CD8-positive, alpha-beta memory T cell (primary cell): ENCODE data around the gene CORO2B. TPM values are rescaled to one million over a fixed set of nuclear protein-coding genes. Genes with fewer than 3 reads are reported as not detected.

ENCODE experiments used
- CTCF ChIA-PET: fragments of 350-600 bp; sonication (Branson Sonifier 250); formaldehyde crosslinking; loops from one replicate; lab custom pipeline; 2021; ENCODE audit warnings: antibody characterized with exemption; lab: Charles Lee
- POLR2A ChIA-PET: fragments of 350-600 bp; sonication (Branson Sonifier 250); formaldehyde crosslinking; loops from one replicate; lab custom pipeline; 2021; ENCODE audit warnings: antibody characterized with exemption; lab: Charles Lee
- DNase-seq, 5 donors: peaks; one replicate each; pipeline versions ENCODE4 v3.0.0 to v3.0.0-alpha.2; 2020 to 2022; ENCODE audit warnings: mixed read lengths in 1 of 5
- H3K27ac ChIP-seq: one replicate; pipeline ENCODE4 v1.7.0; 2013; ENCODE audit warnings: low read depth, mild to moderate bottlenecking, low read length, moderate library complexity
- H3K27me3 ChIP-seq: 2 replicates; pipeline ENCODE4 v1.7.0; 2013; ENCODE audit warnings: low read length, mild to moderate bottlenecking; ENCODE audit not compliant: insufficient read depth, poor library complexity, severe bottlenecking
- H3K36me3 ChIP-seq: 2 replicates; pipeline ENCODE4 v1.7.0; 2013; ENCODE audit warnings: mild to moderate bottlenecking, low read length, moderate library complexity; ENCODE audit not compliant: insufficient read depth
- H3K4me1 ChIP-seq: 2 replicates; pipeline ENCODE4 v1.7.0; 2013; ENCODE audit warnings: mild to moderate bottlenecking, low read length, moderate library complexity; ENCODE audit not compliant: insufficient read depth
- H3K4me3 ChIP-seq: 2 replicates; pipeline ENCODE4 v1.7.0; 2013; ENCODE audit warnings: mild to moderate bottlenecking, low read length
- H3K9me3 ChIP-seq: 2 replicates; pipeline ENCODE4 v1.7.0; 2013; ENCODE audit warnings: mild to moderate bottlenecking, low read length
- H3K27ac Mint-ChIP-seq, 8 donors: one replicate each; pipeline ENCODE4 v1.8.0; 2020 to 2021; ENCODE audit warnings: mixed read lengths in 8 of 8, mild to moderate bottlenecking in 6 of 8, inconsistent platforms in 3 of 8, moderate library complexity in 3 of 8
- H3K27me3 Mint-ChIP-seq, 2 donors: one replicate each; pipeline ENCODE4 v1.8.0; 2020 to 2021; ENCODE audit warnings: mixed read lengths in 2 of 2, mild to moderate bottlenecking in 1 of 2, moderate library complexity in 1 of 2
- H3K36me3 Mint-ChIP-seq, 3 donors: one replicate each; pipeline ENCODE4 v1.8.0; 2020 to 2021; ENCODE audit warnings: mixed read lengths in 3 of 3, inconsistent platforms in 1 of 3, mild to moderate bottlenecking in 1 of 3
- H3K4me1 Mint-ChIP-seq, 3 donors: one replicate each; pipeline ENCODE4 v1.8.0; 2020 to 2021; ENCODE audit warnings: mixed read lengths in 3 of 3, inconsistent platforms in 1 of 3, mild to moderate bottlenecking in 1 of 3
- H3K4me3 Mint-ChIP-seq, 7 donors: one replicate each; pipeline ENCODE4 v1.8.0; 2020 to 2021; ENCODE audit warnings: mixed read lengths in 7 of 7, mild to moderate bottlenecking in 6 of 7, moderate library complexity in 4 of 7, inconsistent platforms in 2 of 7
- H3K9me3 Mint-ChIP-seq, 5 donors: one replicate each; pipeline ENCODE4 v1.8.0; 2020 to 2022; ENCODE audit warnings: mixed read lengths in 5 of 5, mild to moderate bottlenecking in 3 of 5, moderate library complexity in 2 of 5, inconsistent platforms in 1 of 5
- polyA plus RNA-seq: library from polyadenylated mRNA; unstranded; fragments of 300-500 nt; fragmentation: Illumina TruSeq; gene quantifications from one replicate; pipeline ENCODE4 v1.2.3, GENCODE V29; 2021
- total RNA-seq, 2 experiments: library from RNA; stranded (reverse); gene quantifications; one replicate each; pipeline ENCODE4 v1.2.3, GENCODE V29; 2021

CORO2B gene
- total and polyA plus RNA-seq, 3 experiments from 2014 or later = not detected

DNA sequence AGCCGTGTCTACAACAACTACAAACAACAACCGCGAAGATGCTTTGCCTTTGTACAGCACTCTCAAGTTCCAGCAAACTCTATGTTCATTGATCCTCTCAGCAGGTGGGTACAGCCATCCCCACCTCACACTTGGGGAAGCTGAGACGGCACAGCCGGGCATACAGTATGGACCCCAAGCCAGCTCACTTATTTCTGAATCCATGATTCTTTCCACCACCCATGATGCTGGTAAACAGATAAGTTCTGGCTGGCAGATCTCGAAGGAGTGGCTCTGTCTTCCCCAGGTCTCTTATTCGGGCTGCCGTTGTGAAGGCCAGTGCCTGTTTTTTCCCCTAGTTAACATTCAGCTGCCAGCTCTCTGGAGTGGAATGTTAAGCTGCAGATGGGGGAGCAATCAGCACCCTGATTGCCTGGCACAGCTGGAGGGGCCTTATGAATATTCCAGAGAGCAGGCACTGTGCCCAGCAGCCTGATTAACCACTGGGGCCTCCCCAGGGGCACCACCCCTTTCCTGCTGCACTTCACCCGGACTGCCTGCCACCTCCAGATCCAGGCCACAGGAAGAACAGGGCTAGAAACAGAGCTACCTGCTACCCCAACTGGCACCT is 73.2 kb downstream of the CORO2B start:
- DNase-seq = no peak
- Mint-ChIP-seq H3K9me3 (no peaks in the 10 kb centered on the region), H3K27ac (no peak overlapping the region), H3K4me1 (no peaks in the 10 kb centered on the region), H3K27me3 (peaks cover 0 to 4% of the 10 kb centered on the region in 2 donors), H3K4me3 (no peak overlapping the region), H3K36me3 (no peaks in the 10 kb centered on the region)
- Histone ChIP-seq H3K36me3 (no peaks in the 10 kb centered on the region), H3K4me3 (no peak overlapping the region), H3K27me3 (no peaks in the 10 kb centered on the region), H3K9me3 (no peaks in the 10 kb centered on the region), H3K4me1 (no peaks in the 10 kb centered on the region), H3K27ac (no peak overlapping the region)
- ChIA-PET CTCF (interaction anchor here (0.7 to 1.3 kb wide), 4 partner anchors 22 to 351 kb away, joined by 3 read pairs; no protein-coding TSS in a partner anchor), POLR2A (no interaction called here)

DNA sequence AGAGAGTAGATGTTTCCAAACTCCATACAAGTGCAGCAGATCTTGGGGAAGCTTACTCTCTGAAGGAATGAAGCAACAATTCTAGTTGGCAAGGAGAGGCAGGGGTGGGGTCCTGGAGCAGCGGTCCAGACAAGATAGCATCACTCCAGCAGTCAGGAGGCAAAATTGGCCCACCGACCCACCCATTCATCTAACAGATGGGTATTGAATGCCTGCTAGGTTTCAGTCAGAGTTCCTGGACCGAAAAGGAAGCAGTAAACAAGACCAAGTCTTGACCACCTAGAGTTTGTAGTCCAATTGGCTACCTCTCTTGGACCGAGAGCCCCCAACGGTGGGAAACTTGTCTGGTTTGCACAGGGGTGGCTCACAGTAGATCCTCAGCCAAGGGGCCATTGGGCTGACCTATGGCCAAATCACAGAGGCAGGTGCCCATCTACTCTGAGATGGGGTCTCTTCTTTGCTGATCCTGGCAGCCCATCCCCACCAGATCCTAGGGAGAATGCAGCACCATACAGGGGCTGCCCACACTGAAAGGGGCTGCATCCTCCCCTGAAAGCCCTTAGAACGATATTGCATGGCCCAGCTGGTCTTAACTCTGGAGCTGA is 74.3 kb downstream of the CORO2B start:
- Histone ChIP-seq H3K27ac (no peak overlapping the region), H3K4me1 (no peaks in the 10 kb centered on the region), H3K9me3 (no peaks in the 10 kb centered on the region), H3K36me3 (no peaks in the 10 kb centered on the region), H3K27me3 (no peaks in the 10 kb centered on the region), H3K4me3 (no peak overlapping the region)
- ChIA-PET CTCF (interaction anchor here (1.1 kb wide), 1 partner anchor 21 kb away, joined by 3 read pairs; no protein-coding TSS in a partner anchor), POLR2A (no interaction called here)
- no peaks in the 10 kb centered on the region for H3K4me1 Mint-ChIP-seq
- no peak for DNase-seq
- no peaks in the 10 kb centered on the region for H3K9me3 Mint-ChIP-seq
- H3K4me3 Mint-ChIP-seq = no peak overlapping the region
- H3K36me3 Mint-ChIP-seq = no peaks in the 10 kb centered on the region
- peaks cover 0 to 4% of the 10 kb centered on the region in 2 donors for H3K27me3 Mint-ChIP-seq
- no peak overlapping the region for H3K27ac Mint-ChIP-seq

DNA sequence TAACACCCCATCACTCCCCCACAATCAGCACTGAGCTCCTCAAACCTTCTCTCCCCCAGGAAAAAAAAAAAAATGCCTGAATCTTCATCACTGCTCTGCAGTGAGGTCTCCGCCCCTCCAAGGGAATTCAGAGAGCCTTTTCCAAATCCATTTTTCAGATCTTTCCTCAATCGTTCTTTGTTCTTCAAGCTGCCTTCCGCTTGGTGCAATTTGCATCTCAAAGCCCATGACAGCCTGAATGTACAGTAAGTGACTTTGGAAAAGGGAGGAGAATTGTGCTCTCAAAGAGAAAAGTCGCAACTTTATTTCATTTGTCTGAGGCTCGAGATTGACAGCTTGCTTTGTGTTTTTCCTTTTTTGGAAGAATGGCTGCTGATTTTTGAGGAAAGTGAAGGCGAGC is 75.0 kb downstream of the CORO2B start:
- H3K27ac ChIP-seq = no peak overlapping the region
- Mint-ChIP-seq H3K4me1 (no peaks in the 10 kb centered on the region), H3K27me3 (peaks cover 0 to 6% of the 10 kb centered on the region in 2 donors), H3K9me3 (no peaks in the 10 kb centered on the region), H3K36me3 (no peaks in the 10 kb centered on the region), H3K27ac (no peak overlapping the region), H3K4me3 (no peak overlapping the region)
- H3K27me3 ChIP-seq = no peaks in the 10 kb centered on the region
- DNase-seq = no peak
- H3K4me1 ChIP-seq = no peaks in the 10 kb centered on the region
- CTCF ChIA-PET = no interaction called here
- H3K36me3 ChIP-seq = no peaks in the 10 kb centered on the region
- POLR2A ChIA-PET = no interaction called here
- no peaks in the 10 kb centered on the region for H3K9me3 ChIP-seq
- no peak overlapping the region for H3K4me3 ChIP-seq

DNA sequence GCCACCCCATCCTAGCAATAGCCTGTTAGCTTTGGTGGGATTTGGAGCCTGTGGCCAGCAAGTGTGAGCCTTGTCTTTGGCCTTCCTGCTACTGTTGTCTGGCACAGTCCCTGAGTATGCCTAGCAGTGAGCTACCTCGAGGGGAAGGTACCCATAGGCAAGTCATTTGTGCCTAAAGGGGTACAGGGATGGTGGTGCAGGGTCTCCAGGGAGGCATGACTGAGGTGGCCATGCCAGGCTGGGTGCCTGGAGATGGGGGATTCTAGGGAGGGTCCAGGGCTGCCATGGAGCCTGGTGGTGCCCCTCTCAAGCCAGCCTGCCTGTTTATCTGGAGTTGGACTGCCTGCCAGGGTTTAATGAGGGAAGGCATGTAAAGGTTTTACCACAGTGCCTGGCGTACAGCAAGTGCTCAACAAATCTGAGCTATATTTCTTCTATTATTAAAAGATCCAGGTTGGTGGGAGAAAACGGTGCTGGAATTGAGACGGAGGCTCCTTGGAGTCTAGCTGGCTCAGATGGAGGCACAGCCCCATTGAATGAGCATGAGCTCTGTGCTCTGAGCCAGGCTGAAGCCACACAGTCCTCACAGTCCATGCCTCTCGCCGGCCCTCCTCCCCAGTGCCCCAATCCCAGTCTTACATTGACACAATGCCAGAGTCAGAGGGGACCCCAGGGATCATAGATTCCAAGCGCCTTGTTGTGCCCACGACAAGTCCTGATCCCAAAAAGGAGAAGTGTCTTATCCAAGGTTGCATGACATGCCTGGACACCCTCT is 76.2 kb downstream of the CORO2B start:
- POLR2A ChIA-PET = no interaction called here
- no peak overlapping the region for H3K27ac Mint-ChIP-seq
- no peak overlapping the region for H3K4me3 Mint-ChIP-seq
- peaks cover 0 to 6% of the 10 kb centered on the region in 2 donors for H3K27me3 Mint-ChIP-seq
- Histone ChIP-seq H3K4me1 (no peaks in the 10 kb centered on the region), H3K27ac (no peak overlapping the region), H3K4me3 (no peak overlapping the region), H3K27me3 (no peaks in the 10 kb centered on the region), H3K9me3 (no peaks in the 10 kb centered on the region), H3K36me3 (no peaks in the 10 kb centered on the region)
- no peaks in the 10 kb centered on the region for H3K36me3 Mint-ChIP-seq
- H3K4me1 Mint-ChIP-seq = no peaks in the 10 kb centered on the region
- no peaks in the 10 kb centered on the region for H3K9me3 Mint-ChIP-seq
- CTCF ChIA-PET = no interaction called here
- no peak for DNase-seq

DNA sequence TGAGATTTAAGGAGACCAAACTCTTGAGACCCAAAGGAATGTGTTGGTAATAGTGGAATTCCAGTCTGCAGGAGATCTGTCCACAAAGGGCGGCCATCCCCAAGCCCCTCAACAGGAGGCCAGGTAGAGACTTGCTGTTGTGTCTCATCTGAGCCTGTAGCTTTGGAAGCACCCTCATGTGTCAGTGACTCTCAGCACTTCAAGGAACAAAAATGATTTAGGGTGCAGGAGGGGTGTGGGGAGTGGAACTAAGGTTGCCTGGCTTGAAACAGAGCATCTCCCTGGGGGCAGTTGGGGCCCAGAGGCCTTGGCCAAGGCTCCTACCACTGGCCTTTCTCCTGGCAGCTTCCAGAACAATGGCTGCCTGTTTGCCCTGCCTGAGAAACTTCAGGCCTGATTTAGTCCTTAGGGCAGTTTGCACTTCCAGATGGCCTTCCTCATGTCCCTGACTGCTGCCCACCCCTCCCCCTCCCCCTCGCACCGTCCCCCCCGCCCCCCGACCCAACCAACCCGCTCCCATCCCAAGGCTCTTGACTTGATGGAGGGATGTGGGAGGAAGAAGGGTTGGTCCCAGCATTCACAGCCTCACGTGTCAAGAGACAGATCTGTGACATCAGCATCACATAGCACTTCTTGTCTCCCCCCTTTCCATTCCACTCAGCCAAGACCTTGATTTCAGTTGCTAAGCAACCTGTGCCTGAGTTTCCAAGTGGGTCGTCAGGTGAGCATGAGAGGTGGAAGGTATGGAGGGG is 77.1 kb downstream of the CORO2B start:
- ChIA-PET POLR2A (no interaction called here), CTCF (no interaction called here)
- Histone ChIP-seq H3K27ac (no peak overlapping the region), H3K36me3 (no peaks in the 10 kb centered on the region), H3K4me3 (no peak overlapping the region), H3K9me3 (no peaks in the 10 kb centered on the region), H3K27me3 (no peaks in the 10 kb centered on the region), H3K4me1 (no peaks in the 10 kb centered on the region)
- Mint-ChIP-seq H3K27me3 (peaks cover 3 to 6% of the 10 kb centered on the region in 2 donors), H3K4me3 (no peak overlapping the region), H3K4me1 (no peaks in the 10 kb centered on the region), H3K27ac (no peak overlapping the region), H3K9me3 (no peaks in the 10 kb centered on the region), H3K36me3 (no peaks in the 10 kb centered on the region)
- no peak for DNase-seq

DNA sequence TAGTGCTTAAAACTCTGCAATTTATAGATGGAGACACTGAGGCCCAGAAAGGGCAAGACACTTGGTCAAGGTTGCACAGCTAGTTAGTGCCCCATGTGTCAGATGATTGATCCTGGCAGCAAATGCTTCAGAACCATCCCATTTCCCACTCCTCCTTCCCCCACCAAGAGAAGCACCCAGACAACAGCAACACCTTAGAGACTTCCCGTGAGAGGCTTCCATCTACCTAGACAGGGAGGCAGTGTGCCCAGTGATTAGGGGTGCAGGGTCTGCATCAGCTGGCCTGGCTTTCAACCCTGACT is 77.6 kb downstream of the CORO2B start:
- no peaks in the 10 kb centered on the region for H3K9me3 Mint-ChIP-seq
- no peak overlapping the region for H3K27ac ChIP-seq
- H3K27me3 ChIP-seq = no peaks in the 10 kb centered on the region
- H3K27ac Mint-ChIP-seq = no peak overlapping the region
- no peak overlapping the region for H3K4me3 ChIP-seq
- CTCF ChIA-PET = no interaction called here
- POLR2A ChIA-PET = no interaction called here
- H3K36me3 Mint-ChIP-seq = no peaks in the 10 kb centered on the region
- no peaks in the 10 kb centered on the region for H3K4me1 Mint-ChIP-seq
- no peak overlapping the region for H3K4me3 Mint-ChIP-seq
- H3K4me1 ChIP-seq = no peaks in the 10 kb centered on the region
- peaks cover 3 to 6% of the 10 kb centered on the region in 2 donors for H3K27me3 Mint-ChIP-seq
- no peaks in the 10 kb centered on the region for H3K9me3 ChIP-seq
- H3K36me3 ChIP-seq = no peaks in the 10 kb centered on the region
- no peak for DNase-seq

DNA sequence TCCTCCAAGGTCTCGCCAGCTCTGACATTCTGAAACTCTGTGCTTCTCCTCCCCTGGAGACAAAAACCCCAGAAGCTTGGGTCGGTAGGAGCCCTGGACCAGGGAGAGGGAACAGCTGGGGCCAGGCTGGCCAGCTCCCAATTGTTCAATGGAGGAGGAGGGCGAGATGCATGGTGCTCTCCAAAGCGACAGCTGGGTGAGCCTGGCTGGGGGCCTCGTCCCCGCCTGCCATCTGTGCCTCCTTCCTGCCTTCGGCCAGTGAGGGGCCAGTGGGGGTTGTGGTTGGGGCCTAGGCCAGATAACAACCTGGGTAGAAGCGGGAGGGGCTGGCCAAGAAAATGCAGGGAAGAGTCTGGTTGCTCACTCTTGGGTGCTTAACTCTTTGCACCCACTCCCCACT is 79.4 kb downstream of the CORO2B start:
- Histone ChIP-seq H3K4me3 (no peak overlapping the region), H3K27me3 (no peaks in the 10 kb centered on the region), H3K27ac (no peak overlapping the region), H3K4me1 (no peaks in the 10 kb centered on the region), H3K36me3 (no peaks in the 10 kb centered on the region), H3K9me3 (no peaks in the 10 kb centered on the region)
- Mint-ChIP-seq H3K27me3 (peaks cover 6 to 11% of the 10 kb centered on the region in 2 donors), H3K4me1 (no peaks in the 10 kb centered on the region), H3K27ac (no peak overlapping the region), H3K4me3 (no peak overlapping the region), H3K36me3 (no peaks in the 10 kb centered on the region), H3K9me3 (peaks cover 0 to under 1% (median 0%) of the 10 kb centered on the region in 5 donors)
- DNase-seq = no peak
- CTCF ChIA-PET = interaction anchor here (1.2 kb wide), 1 partner anchor 16 kb away, joined by 6 read pairs; no protein-coding TSS in a partner anchor
- POLR2A ChIA-PET = no interaction called here
